ENCODE data around the gene CBLB. TPM values are rescaled to one million over a fixed set of nuclear protein-coding genes. Genes with fewer than 3 reads are reported as not detected.

Gene CBLB
- total RNA-seq, 1 donor from 2014 or later: 29.7 TPM

- H3K36me3 ChIP-seq: no peaks in the 10 kb centered on the region
- no peak overlapping the region for H3K27ac ChIP-seq
- H3K4me3 ChIP-seq: no peak overlapping the region
- intact Hi-C loops (cut with DNase I): no loop called here
- H3K4me1 ChIP-seq: no peaks in the 10 kb centered on the region
- no peaks in the 10 kb centered on the region for H3K27me3 ChIP-seq (ENCODE audit: low read depth)
- TF ChIP-seq CTCF (IDR thresholded peaks at IDR 0.05): no peak
- ATAC-seq (no peak), DNase-seq (no peak)
- H3K9me3 ChIP-seq: no peaks in the 10 kb centered on the region
These were observed 16.4 kb upstream of the CBLB start for GRCh38 chr3:105885256-105885655.

GRCh38 chr3:105883798-105884377, 15.1 kb upstream of the CBLB start:
- no peak for TF ChIP-seq CTCF (IDR thresholded peaks at IDR 0.05)
- intact Hi-C loops (cut with DNase I): no loop called here
- Histone ChIP-seq H3K4me1 (no peaks in the 10 kb centered on the region), H3K9me3 (no peaks in the 10 kb centered on the region), H3K27me3 (ENCODE audit: low read depth) (no peaks in the 10 kb centered on the region), H3K4me3 (no peak overlapping the region), H3K36me3 (no peaks in the 10 kb centered on the region), H3K27ac (no peak overlapping the region)
- ATAC-seq: no peak
- DNase-seq: no peak

GRCh38 chr3:105880681-105881290, 12.0 kb upstream of the CBLB start:
- Histone ChIP-seq H3K27ac (no peak overlapping the region), H3K9me3 (no peaks in the 10 kb centered on the region), H3K27me3 (ENCODE audit: low read depth) (no peaks in the 10 kb centered on the region), H3K4me1 (no peaks in the 10 kb centered on the region), H3K36me3 (no peaks in the 10 kb centered on the region), H3K4me3 (no peak overlapping the region)
- DNase-seq (no peak), ATAC-seq (no peak)
- intact Hi-C loops (cut with DNase I): no loop called here
- no peak for TF ChIP-seq CTCF (IDR thresholded peaks at IDR 0.05)

GRCh38 chr3:105878061-105878460, 9.2 kb upstream of the CBLB start:
- no peaks in the 10 kb centered on the region for H3K27me3 ChIP-seq (ENCODE audit: low read depth)
- no peak overlapping the region for H3K27ac ChIP-seq
- ATAC-seq: no peak
- H3K4me3 ChIP-seq: no peak overlapping the region
- intact Hi-C loops (cut with DNase I): no loop called here
- H3K4me1 ChIP-seq: no peaks in the 10 kb centered on the region
- no peak for DNase-seq
- TF ChIP-seq CTCF (IDR thresholded peaks at IDR 0.05): no peak
- no peaks in the 10 kb centered on the region for H3K9me3 ChIP-seq
- H3K36me3 ChIP-seq: no peaks in the 10 kb centered on the region

GRCh38 chr3:105877336-105877910, 8.6 kb upstream of the CBLB start:
- intact Hi-C loops (cut with DNase I): no loop called here
- no peak for TF ChIP-seq CTCF (IDR thresholded peaks at IDR 0.05)
- no peaks in the 10 kb centered on the region for H3K4me1 ChIP-seq
- H3K9me3 ChIP-seq: no peaks in the 10 kb centered on the region
- no peaks in the 10 kb centered on the region for H3K27me3 ChIP-seq (ENCODE audit: low read depth)
- peak in 1 of 2 donors; percentile 54 for ATAC-seq
- no peak overlapping the region for H3K27ac ChIP-seq
- DNase-seq: no peak
- H3K36me3 ChIP-seq: no peaks in the 10 kb centered on the region
- H3K4me3 ChIP-seq: no peak overlapping the region

All from lower lobe of right lung (tissue), 2 donors.